ENCODE measurements around the gene GRPEL1. TPM values are rescaled to one million over a fixed set of nuclear protein-coding genes. Genes with fewer than 3 reads are reported as not detected.

The GRPEL1 gene
- total and polyA plus RNA-seq, 2 experiments from 2014 or later, result 28.3 to 56.5 TPM

DNA sequence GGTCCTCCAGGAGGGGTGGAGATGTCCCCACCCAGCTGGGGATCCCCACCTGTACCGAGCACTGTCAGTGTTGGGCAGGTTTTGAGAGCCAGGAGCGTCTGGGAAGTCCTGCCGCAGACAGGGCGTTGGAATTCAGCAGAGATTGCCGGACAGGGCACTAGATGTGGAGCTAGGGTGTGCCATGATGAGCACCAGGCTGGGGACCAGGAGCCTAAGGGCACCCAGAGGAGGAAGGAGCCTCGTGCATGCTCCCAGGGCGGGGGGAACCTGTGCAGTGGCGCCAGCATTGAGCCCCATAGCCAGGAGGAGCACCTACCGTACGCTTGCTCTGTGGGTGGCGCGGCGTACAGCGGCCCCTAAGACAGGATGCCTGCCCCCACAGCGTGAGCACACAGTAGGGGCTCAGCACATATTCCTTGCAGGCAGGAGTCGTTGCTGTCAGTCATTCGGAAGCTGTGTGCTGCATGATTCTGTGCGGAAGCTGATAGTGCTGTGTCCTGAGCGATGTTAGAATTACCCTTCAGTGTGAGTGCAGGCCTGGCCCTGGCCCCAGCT lies 43.5 kb downstream of the GRPEL1 start:
- TF ChIP-seq EZH2phosphoT487 (IDR thresholded peaks at IDR 0.05; ENCODE audit: low read depth, severe bottlenecking, unreplicated experiment) (no peak), EZH2 (IDR thresholded peaks at IDR 0.05; ENCODE audit: borderline replicate concordance) (no peak), CTCF (IDR thresholded peaks at IDR 0.05; ENCODE audit: poor library complexity) (no peak)
- no peaks in the 10 kb centered on the region for H3K27me3 ChIP-seq
- H3K9me2 ChIP-seq (replicated peaks; ENCODE audit: insufficient read depth), result no peaks in the 10 kb centered on the region
- no peaks in the 10 kb centered on the region for H4K20me1 ChIP-seq (ENCODE audit: insufficient read depth, poor library complexity, severe bottlenecking)
- no peak overlapping the region for H3K27ac ChIP-seq
- H3K4me1 ChIP-seq (ENCODE audit: insufficient read depth), result peaks cover 8% of the 10 kb centered on the region
- no peak for DNase-seq (ENCODE audit: low spot score)
- WGBS (ENCODE audit: low lambda C conversion rate, missing lambda C conversion rate), result 95% methylated on average over 19 of the region's 19 CpGs
- H3K4me3 ChIP-seq, result no peak overlapping the region
- no peaks in the 10 kb centered on the region for H3K36me3 ChIP-seq (replicated peaks; ENCODE audit: insufficient read depth, low read depth)
- no peak overlapping the region for H2AFZ ChIP-seq
- no peaks in the 10 kb centered on the region for H3K79me2 ChIP-seq
- H3K4me2 ChIP-seq, result no peak overlapping the region
- H3K9me3 ChIP-seq (ENCODE audit: low read depth), result no peaks in the 10 kb centered on the region

GRCh38 chr4:7023901-7024300 lies 44.0 kb downstream of the GRPEL1 start:
- no peaks in the 10 kb centered on the region for H3K9me3 ChIP-seq (ENCODE audit: low read depth)
- H3K4me1 ChIP-seq (ENCODE audit: insufficient read depth), result peaks cover 8% of the 10 kb centered on the region
- TF ChIP-seq CTCF (IDR thresholded peaks at IDR 0.05; ENCODE audit: poor library complexity), result no peak
- TF ChIP-seq EZH2phosphoT487 (IDR thresholded peaks at IDR 0.05; ENCODE audit: low read depth, severe bottlenecking, unreplicated experiment), result no peak
- TF ChIP-seq EZH2 (IDR thresholded peaks at IDR 0.05; ENCODE audit: borderline replicate concordance), result no peak
- H3K79me2 ChIP-seq, result no peaks in the 10 kb centered on the region
- no peaks in the 10 kb centered on the region for H3K9me2 ChIP-seq (replicated peaks; ENCODE audit: insufficient read depth)
- H4K20me1 ChIP-seq (ENCODE audit: insufficient read depth, poor library complexity, severe bottlenecking), result no peaks in the 10 kb centered on the region
- no peak overlapping the region for H3K4me2 ChIP-seq
- no peak overlapping the region for H3K27ac ChIP-seq
- 95% methylated on average over 12 of the region's 12 CpGs for WGBS (ENCODE audit: low lambda C conversion rate, missing lambda C conversion rate)
- no peak overlapping the region for H2AFZ ChIP-seq
- DNase-seq (ENCODE audit: low spot score), result no peak
- no peak overlapping the region for H3K4me3 ChIP-seq
- no peaks in the 10 kb centered on the region for H3K36me3 ChIP-seq (replicated peaks; ENCODE audit: insufficient read depth, low read depth)
- no peaks in the 10 kb centered on the region for H3K27me3 ChIP-seq

DNA sequence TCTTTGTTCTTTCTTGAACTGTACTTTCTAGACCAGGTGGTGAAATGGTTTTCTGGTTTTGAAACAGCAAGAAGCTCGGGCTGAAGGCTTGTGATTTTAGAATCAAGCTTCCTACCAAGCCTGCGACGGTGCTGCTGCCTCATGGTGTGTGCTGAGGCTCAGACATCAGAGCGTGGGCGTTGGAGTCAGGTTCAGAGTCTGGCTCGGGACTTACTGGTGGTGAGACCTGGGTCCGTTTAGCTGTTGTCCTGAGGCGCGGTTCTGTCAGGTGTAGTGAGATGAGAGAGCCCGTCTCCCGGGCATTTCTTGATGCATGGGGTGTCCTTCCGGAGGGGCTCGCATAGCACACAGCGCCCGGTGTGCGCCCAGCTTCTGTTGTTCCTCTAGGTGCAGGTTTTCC lies 44.4 kb downstream of the GRPEL1 start:
- Histone ChIP-seq H3K79me2 (peaks cover 1% of the 10 kb centered on the region), H3K9me2 (replicated peaks; ENCODE audit: insufficient read depth) (no peaks in the 10 kb centered on the region), H3K9me3 (ENCODE audit: low read depth) (no peaks in the 10 kb centered on the region), H3K27ac (no peak overlapping the region), H3K4me2 (no peak overlapping the region), H2AFZ (no peak overlapping the region), H3K4me1 (ENCODE audit: insufficient read depth) (peaks cover 8% of the 10 kb centered on the region), H3K36me3 (replicated peaks; ENCODE audit: insufficient read depth, low read depth) (no peaks in the 10 kb centered on the region), H3K27me3 (no peaks in the 10 kb centered on the region), H4K20me1 (ENCODE audit: insufficient read depth, poor library complexity, severe bottlenecking) (no peaks in the 10 kb centered on the region), H3K4me3 (no peak overlapping the region)
- no peak for TF ChIP-seq EZH2 (IDR thresholded peaks at IDR 0.05; ENCODE audit: borderline replicate concordance)
- no peak for TF ChIP-seq EZH2phosphoT487 (IDR thresholded peaks at IDR 0.05; ENCODE audit: low read depth, severe bottlenecking, unreplicated experiment)
- no peak for TF ChIP-seq CTCF (IDR thresholded peaks at IDR 0.05; ENCODE audit: poor library complexity)
- no peak for DNase-seq (ENCODE audit: low spot score)
- 97% methylated on average over 16 of the region's 16 CpGs for WGBS (ENCODE audit: low lambda C conversion rate, missing lambda C conversion rate)

Measured in hepatocyte (in vitro differentiated cells).